GM21526 (cell line): ENCODE results near the gene PDE8A.
"Not testable (repeated sequence)": the region's sequence is repeated elsewhere in the genome, so short reads cannot be mapped to it uniquely, and the experiment has no call there.

Experiments
- ATAC-seq: cut with Tn5 transposase; IDR thresholded peaks from one replicate; pipeline ENCODE4 v1.9.1; 2021; ENCODE audit warnings: moderate library complexity; ENCODE audit not compliant: unreplicated experiment, low FRiP score

PDE8A gene

DNA sequence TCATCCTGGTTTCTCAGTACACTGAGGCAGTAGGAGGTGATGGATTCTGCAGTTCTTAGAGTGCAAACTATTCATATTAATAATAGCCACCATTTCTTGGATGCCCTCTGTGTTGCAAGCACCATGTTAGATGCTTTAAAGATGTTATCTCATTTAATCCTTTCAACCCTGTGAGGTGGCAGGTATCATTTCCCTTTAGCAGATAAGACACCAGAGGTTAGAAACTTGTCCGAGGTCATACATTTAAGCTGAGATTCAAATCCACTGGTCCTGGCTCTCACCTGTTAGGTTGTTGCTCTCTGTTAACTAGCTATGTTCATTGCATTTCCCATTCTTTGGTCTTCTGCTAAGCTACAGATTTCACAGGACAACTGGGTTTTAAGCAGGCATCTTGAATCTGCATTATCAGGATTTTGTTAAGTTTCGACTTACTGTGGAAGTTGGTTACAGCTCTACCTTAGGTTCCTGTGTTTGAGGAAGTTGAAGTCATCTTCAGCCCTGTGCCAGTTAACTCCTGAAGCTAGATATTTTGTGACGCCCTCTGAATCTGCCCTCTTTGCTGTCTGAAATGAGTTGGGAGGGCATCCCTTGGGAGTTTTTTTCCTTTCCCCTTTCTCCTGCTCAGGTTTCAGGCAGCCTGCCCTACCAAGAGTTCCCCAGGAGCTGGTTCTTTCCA lies 6.4 kb downstream of the PDE8A start:
- ATAC-seq, result no peak

DNA sequence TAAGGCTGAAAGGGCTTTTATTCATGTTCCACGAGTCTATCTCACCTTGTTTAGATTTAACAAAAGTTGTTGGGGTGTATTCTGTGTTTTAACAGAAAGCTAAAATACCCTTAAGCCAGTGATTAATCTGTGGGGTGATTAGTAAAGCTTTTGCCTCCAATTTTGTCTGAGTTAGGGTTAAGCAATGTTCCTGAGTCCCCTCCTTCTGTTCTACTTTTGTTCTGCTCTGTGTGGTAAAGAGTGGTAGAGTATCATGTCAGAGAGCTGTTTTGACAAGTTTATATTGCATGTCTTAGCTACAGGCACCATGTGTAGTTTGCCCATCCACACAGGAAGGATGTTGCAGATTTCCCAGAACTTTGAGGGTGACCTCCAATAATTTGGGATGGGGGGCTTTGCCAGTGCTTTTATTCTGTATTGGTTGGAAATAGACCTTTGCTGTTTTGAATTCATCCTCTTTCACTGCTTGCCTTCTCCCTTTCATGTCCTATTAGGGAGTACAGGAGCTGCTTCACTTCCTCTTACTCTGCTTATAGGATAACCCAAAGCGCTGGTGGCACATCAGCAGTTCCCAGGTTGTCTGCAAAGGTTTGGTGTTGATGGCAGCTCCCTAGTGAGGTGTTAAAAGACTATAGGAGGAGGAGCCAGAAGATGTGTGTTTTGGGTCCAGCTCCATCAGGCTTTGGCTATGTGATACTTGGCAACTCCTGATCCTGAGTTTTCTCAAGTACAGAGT lies 7.4 kb downstream of the PDE8A start:
- no peak for ATAC-seq

DNA sequence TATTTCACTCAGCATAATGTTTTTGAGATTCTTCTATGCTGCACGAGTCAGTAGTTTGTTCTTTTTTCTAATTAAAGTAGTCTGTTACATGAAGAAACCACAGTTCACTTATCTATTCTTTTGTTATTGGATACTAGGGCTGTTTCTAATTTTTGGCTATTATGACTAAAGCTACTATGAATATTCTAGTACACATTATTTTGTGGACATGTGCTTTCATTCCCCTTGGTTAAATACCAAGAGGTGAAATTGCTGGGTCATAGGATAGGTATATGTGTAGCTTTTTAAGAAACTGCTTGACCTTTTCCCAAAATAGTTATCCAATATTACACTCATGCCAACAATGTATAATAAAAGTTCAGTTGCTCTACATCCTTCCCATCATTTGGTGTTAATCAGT lies 8.9 kb downstream of the PDE8A start:
- no peak for ATAC-seq

DNA sequence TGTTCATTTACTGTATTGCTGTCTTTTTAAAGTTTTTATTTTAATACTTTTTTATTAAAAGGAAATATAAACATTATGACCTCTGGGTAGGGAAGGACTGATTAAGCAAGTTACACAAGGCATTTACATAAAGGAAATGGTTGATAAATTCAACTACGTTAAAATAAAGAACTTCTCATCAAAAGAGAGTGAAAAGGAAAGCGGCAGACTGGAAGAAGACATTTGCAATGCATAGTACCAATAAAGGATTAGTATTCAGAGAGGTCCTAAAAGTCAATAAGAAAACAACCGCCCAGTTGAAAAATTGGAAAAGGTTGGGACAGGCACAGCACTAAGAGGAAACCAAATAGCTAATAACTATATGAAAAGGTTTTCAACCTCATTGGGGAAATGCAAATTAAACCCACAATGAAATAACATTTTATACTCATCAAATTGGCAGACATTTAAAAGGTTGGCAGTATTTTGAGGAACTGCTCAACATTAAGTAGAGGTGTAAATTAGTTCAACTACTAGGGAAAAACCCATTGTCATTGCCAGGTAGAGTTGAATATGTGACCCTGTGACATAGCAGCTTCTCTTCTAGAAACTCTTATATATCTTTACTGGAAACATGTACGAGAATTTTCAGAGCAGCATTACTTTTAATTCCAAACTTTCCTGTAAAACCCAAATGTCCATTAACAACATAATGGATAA lies 9.5 kb downstream of the PDE8A start:
- no peak for ATAC-seq

DNA sequence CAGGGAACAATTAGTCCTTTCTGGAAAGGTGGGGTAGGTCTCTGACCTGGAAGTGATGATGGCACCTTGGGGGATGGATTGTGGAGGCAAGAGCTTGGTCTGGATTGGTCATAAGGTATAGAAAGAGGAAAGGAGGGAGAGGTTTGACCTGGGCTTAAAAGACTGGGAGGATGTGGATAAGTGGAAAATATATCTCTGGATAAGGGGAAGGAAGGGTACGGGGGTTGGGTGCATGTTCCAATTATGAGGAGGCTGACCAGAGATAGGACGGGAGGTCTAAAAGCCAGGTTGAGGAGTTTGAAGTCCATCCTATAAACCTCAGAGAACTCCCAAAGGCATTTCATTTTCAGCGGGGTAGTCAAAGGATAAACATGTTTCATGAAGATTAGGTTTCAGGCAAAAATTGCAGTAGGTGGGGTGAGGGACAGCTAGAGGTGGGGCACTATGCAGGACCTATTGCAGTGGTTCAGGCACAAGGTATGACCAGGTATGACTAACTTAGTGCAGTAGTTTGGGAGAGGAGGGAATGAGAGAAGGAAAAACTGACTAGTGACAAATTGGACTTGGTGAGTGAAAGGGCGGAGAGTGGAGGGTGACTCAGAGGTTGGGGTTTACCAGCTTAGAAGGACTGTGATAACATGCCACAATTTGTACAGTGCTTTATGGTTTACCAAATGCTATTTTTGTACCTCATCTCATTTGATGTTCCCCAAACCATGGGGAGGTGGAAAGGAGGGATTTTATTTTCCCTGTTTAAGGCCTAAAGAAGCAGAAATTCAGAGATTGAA lies 10.7 kb downstream of the PDE8A start:
- no peak for ATAC-seq

DNA sequence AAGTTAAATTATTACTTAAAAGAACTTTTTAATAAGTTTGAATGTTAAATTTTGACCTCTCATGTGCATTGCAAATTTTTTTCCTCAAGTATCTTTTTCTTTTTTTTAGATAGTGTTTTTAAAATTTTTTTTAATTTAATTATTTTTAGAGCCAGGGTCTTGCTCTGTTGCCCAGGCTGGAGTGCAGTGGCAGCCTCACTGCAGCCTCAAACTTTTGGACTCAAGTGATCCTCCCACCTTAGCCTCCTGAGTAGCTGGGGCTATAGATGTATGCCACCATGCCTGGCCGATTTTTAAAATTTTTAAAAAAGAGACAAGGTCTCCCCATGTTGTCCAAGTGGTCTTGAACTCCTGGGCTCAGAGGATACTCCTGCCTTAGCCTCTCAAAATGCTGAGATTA lies 14.4 kb downstream of the PDE8A start:
- no peak for ATAC-seq

DNA sequence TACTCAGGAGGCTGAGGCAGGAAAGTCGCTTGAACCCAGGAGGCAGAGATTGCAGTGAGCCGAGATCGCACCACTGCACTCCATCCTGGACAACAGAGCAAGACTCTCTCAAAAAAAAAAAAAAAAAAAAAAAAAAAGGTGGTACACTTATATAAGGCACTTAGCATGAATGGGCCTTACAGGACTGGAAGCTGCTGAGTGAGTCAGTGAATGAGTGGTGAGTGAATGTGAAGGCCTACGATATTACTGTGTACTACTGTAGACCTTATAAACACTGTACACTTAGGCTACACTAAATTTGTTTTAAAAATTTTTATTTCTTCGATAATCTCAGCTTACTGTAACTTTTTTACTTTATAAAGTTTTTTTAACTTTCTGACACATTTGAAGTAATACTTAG lies 15.1 kb downstream of the PDE8A start:
- ATAC-seq, result not testable (repeated sequence)

DNA sequence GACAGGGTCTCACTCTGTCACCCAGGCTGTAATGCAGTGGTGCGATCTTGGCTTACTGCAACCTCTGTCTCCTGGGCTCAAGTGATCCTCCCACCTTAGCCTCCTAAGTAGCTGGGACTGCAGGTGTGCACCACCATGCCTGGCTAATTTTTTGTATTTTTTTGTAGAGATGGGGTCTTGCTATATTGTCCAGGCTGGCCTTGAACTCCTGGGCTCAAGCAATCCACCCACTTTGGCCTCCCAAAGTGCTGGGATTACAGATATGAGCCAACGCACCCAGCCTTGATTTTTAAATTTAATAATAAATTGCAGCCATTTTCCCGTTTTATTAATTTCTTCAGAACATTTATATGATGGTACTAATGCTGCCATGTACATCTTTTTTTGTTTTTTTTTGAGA lies 15.6 kb downstream of the PDE8A start:
- ATAC-seq, result not testable (repeated sequence)

DNA sequence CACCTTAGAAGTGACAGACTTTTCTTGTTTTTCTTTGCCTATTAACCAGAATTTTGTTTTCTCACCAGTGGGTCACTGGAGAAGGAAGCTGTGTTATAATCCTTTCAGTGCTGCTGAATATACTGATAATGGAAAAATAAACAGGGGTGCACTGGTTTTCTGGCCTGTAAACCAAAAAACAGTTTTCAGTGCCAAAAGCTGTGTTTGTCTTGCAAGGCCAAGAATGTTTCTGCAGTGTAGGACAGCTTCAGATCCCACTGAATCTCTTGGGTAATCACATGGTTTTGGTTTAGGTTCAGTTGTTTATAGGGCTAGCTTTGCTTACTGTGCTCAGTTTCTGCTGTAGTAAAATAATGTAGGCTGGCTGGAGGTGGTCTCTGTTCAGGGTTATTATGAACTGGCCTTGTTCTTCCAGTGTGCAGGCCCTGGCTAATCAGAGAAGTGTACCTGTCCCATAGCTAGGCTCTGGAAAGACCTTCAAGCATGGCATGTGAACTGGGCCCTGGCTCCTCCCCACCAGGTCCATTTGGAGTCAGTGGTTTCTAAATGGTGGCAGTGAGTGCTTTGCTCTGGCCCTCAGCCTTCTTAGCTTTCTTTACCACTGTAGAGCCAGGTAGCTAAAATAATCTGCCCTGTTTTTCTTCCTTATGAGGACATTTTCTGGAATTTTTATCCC lies 18.7 kb downstream of the PDE8A start:
- no peak for ATAC-seq

DNA sequence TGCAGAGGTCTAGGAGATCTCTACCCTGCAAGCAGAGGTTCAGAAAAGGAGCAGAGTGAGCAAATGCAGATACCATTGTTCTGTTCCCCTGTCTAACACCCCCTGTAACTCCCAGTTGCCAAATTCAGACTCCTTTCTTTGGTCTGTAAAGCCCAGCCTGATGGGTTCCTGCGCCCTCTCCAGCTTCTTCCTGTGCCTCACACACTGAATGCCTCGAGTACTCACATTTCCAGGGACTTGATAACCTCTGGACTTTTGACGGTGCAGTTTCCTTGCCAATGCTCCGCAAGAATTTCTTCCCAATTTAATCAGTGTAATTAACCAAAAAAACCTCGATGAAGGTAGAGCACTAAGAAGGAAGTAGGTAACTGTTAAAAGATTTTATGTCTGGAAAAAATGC lies 19.3 kb downstream of the PDE8A start:
- no peak for ATAC-seq

DNA sequence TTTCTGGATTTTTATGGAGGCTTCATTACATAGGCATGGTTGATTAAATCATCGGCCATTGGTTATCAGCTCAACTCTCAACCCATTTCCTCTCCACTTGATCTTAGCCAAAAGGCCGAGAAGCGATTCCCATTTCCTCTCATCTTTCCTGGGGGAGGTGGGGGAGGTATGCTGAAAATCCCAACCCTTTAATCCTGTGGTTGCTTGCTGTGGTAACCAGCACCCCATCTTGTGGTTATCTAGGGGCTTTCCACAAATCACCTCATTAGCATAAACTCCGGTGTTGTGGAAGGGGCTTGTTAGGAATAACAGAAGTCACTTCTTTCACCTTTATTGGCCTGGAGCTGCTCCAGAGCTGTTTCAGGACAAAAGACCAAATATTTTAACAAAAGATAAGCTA lies 20.9 kb downstream of the PDE8A start:
- no peak for ATAC-seq

DNA sequence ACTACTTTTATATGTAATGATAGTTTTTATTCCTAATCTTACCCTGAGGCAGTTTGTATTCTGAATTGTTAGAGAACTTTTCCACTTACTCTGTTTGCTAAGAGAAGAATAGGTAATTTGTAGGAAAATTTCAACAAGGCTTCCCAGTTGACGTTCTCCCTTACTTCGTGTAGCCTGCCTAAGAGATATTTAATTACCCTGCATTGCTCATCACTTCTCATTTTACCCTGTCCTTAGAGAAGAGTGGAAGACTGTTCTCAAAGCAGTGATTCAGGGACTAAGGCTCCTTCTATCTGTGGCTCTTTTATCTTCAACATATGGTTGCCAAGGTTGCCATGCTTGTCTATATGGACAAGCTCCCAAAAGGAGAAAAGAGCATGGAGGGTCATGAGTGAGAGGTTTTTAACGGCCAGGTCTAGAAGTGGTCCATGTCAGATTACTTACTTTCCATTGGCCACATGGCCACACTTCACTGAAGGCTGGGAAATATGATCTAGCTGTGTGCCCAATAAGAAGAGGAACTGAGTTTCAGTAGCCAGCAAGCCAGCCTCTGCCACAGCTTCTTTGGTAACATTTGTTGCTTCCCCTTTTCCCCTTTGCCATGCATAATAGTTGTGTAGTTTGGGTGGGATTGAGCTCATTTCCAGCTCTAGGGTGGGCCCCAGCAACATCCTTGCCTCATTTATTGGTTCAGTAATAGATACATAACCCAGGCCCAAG lies 22.1 kb downstream of the PDE8A start:
- ATAC-seq, result no peak

DNA sequence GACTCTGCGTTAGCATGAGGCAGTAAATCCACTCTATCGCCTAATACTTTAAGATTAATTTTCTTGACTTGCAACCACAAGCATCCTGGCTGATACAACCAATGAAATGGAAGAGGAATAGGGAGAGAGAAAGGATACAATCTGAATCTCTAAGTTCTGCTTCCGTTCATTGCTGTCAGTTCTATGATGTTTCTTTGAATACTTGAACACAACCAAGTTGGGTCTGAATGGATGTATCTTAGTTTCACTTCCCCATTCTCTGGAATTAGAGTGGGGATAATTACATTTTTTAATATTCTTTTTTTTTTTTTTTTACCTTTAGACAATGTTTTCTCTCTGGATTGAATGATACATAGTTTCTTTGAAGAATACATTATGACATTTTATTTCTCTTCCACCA lies 22.9 kb downstream of the PDE8A start:
- no peak for ATAC-seq

DNA sequence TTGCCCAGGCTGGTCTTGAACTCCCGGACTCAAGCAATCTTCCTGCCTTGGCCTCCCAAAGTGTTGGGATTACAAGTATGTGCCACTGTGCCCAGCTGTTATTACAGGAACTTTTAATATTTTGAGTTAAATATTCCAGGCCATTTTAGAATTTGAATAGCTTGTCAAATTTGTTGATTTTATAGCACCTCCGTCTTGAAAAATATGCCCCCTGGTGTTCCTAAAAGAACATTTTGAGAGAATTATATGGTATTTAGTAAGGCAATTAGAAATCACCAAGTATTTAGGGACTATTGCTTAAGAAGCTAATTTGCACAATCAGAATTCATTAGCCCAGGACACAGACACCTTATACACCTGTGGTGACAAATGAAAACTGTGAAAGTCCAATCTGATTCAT lies 23.7 kb downstream of the PDE8A start:
- ATAC-seq, result no peak

DNA sequence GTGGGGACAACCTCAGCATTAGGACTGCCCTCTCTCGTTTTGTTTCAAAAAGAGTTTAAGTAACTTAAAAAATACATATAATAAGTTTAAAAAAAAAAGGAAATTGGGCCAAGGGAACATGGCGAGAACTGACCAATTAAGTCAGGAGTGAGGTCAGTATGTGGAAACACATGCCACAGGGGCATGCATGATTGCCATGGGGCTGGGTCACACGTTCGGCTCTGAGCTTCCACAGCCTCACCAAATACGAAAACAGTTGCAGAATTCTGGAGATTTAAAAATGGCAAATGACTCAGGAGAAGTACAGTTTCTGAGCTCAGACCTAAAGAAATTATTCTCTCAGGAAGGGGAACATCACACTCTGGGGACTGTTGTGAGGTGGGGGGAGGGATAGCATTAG lies 24.1 kb downstream of the PDE8A start:
- no peak for ATAC-seq

DNA sequence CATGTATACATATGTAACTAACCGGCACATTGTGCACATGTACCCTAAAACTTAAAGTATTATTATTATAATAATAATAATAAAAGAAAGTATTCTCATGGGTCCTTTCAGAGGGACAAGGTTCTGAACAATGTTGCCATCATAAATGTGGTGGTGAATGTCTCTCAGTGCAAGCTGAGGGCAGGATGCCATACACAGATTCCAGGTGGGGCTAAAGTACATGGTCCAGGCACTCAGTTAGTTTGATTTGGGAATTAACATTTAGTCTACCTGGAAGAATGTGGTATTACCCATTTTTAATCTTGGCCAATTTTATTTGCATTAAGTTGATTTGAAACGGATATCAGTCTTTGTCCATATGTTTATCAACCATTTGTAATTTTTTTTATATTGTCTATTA lies 24.5 kb downstream of the PDE8A start:
- no peak for ATAC-seq

DNA sequence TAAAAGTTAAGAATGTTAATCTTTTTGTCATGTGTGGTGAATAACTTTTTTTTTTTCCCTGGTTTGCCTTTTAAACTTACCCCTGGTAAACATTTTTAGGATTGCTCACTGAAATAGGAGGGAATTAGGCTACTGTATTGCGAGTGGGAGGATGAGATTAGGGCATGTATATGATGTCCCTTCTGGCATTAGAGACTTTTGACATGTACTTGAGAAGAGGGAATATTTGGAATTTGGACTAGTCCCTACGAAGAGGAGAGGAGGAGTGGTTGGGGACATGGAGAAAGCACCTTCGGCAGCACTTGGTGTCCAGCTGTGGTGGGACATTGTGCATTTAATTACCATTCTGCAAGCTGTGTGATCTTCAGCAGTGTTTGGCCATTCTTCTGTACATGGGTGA lies 25.0 kb downstream of the PDE8A start:
- ATAC-seq, result no peak

DNA sequence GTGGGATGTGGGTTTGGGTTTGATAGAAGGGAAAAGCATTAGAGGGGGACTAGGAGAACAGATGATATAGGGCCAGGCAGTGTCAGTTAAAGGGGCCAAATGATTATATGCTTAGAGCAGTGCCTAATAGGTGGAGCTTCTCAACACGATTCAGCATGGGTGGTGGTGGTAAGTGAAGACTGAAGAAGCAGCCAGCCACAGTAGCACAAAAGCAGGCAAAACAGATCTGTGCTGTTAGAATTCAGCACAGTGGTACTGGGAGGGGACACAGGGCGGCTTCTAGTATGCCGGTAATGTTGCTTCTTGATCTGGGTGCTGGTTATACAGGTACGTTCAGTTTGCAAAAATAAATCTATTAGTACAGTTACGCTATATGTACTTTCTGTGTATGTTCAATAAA lies 25.5 kb downstream of the PDE8A start:
- no peak for ATAC-seq

DNA sequence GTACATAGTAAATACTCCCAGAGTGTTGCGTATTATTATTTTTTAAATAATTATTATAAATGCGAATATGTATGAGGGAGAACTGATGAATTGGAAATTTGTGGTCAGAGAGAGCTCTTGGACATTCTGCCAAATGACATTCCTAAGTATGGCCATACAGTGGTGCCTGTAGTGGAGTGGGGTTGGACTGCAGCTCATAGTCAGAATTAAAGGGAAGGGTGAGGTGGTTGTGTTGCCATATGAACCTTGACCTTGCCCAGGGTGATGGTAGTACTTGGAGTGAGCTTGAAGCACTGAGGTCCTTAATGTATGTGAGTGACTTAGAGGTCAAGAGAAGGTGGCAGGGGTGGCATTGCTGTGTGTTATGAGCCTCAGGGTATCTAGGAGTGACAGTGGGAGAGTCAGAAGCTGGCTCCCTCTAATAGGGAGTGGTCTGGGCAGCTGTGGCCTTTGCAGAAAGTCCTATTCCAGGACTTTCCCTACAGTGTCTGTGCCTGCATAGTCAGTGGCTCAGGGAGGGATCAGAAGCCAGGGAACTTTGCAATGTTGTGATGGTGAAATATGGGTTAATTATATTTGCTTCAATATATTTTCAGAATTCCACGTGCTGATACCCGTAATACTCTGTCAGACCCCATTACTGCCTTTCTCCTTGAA lies 26.2 kb downstream of the PDE8A start:
- ATAC-seq, result no peak
